Skeletal muscle tissue (tissue), 4 donors: ENCODE results near the gene GIMAP8. TPM values are rescaled to one million over a fixed set of nuclear protein-coding genes. Genes with fewer than 3 reads are reported as not detected.

Experiments used
- H3K27ac ChIP-seq: one replicate; pipeline ENCODE4 v1.7.0; 2013; ENCODE audit warnings: mild to moderate bottlenecking, low read depth, low read length, inconsistent platforms
- H3K27me3 ChIP-seq, 3 donors: one replicate each; pipeline ENCODE4 v1.7.0; 2013; ENCODE audit warnings: low read length in 3 of 3; ENCODE audit not compliant: control insufficient read depth in 3 of 3, insufficient read depth in 3 of 3
- H3K36me3 ChIP-seq, 3 donors: one replicate each; pipeline ENCODE4 v1.7.0; 2013; ENCODE audit warnings: low read length in 3 of 3; ENCODE audit not compliant: control insufficient read depth in 3 of 3, insufficient read depth in 3 of 3
- H3K4me1 ChIP-seq, 3 donors: one replicate each; pipeline ENCODE4 v1.7.0; 2013; ENCODE audit warnings: low read length in 3 of 3, mild to moderate bottlenecking in 3 of 3; ENCODE audit not compliant: control insufficient read depth in 3 of 3, insufficient read depth in 3 of 3
- H3K4me3 ChIP-seq, 3 donors: one replicate each; pipeline ENCODE4 v1.7.0; 2013; ENCODE audit warnings: low read length in 3 of 3
- H3K9ac ChIP-seq, 3 donors: one replicate each; pipeline ENCODE4 v1.7.0; 2013; ENCODE audit warnings: low read length in 3 of 3, mild to moderate bottlenecking in 3 of 3, moderate library complexity in 2 of 3, low read depth in 1 of 3
- H3K9me3 ChIP-seq, 3 donors: one replicate each; pipeline ENCODE4 v1.7.0; 2013; ENCODE audit warnings: low read length in 3 of 3; ENCODE audit not compliant: control insufficient read depth in 3 of 3
- total RNA-seq: library from RNA; depleted of rRNA; stranded (reverse); fragments of >200 nt; gene quantifications from one replicate; pipeline ENCODE4 v1.2.3, GENCODE V29; 2014
- donor health status: Osteomylitis.

The GIMAP8 gene
- total RNA-seq, 1 donor from 2014 or later = 12.0 TPM

DNA sequence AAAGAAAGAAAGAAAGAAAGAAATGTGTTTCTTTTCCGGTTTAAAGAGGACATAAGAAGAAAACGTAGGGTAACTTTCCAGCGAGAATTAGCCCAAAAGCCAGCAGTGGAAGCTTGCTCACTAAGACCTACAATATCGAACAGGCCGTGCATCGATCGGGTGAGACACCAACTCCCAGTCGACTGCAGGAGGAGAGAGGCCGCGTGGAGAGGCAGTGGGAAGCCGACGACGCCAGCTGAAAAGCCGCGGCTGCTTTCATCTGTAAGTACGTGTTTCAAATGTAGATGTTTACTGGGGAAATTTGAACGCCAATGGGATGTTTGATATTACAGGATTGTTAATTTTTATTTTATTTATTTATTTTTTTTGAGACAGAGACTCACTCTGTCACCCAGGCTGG lies 28.6 kb upstream of the GIMAP8 start:
- peaks cover 0 to 2% (median 0%) of the 10 kb centered on the region in 3 donors for H3K4me1 ChIP-seq
- no peak overlapping the region for H3K9ac ChIP-seq
- H3K9me3 ChIP-seq = no peaks in the 10 kb centered on the region
- H3K27me3 ChIP-seq = no peaks in the 10 kb centered on the region
- H3K4me3 ChIP-seq = no peak overlapping the region
- H3K36me3 ChIP-seq = no peaks in the 10 kb centered on the region
- H3K27ac ChIP-seq = no peak overlapping the region

DNA sequence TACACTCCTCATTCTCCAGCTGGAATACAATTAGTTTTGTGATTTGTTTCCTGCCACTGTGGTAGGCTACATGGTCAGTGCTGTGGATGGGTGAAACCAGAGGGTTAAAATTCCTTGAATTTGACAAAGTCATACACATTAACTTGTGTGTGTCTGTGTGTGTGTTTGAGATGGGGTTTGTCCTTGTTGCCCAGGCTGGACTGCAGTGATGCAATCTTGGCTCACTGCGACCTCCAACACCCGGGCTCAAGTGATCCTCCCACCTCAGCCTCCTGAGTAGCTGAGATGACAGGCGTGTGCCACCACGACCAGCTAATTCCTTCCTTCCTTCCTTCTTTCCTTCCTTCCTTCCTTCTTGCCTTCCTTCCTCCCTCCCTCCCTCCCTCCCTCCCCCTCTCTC lies 24.8 kb upstream of the GIMAP8 start:
- Histone ChIP-seq H3K27ac (no peak overlapping the region), H3K27me3 (peaks cover 3 to 8% (median 5%) of the 10 kb centered on the region in 3 donors), H3K36me3 (no peaks in the 10 kb centered on the region), H3K4me3 (no peak overlapping the region), H3K4me1 (peaks cover 0 to 2% (median 0%) of the 10 kb centered on the region in 3 donors), H3K9ac (no peak overlapping the region), H3K9me3 (no peaks in the 10 kb centered on the region)

DNA sequence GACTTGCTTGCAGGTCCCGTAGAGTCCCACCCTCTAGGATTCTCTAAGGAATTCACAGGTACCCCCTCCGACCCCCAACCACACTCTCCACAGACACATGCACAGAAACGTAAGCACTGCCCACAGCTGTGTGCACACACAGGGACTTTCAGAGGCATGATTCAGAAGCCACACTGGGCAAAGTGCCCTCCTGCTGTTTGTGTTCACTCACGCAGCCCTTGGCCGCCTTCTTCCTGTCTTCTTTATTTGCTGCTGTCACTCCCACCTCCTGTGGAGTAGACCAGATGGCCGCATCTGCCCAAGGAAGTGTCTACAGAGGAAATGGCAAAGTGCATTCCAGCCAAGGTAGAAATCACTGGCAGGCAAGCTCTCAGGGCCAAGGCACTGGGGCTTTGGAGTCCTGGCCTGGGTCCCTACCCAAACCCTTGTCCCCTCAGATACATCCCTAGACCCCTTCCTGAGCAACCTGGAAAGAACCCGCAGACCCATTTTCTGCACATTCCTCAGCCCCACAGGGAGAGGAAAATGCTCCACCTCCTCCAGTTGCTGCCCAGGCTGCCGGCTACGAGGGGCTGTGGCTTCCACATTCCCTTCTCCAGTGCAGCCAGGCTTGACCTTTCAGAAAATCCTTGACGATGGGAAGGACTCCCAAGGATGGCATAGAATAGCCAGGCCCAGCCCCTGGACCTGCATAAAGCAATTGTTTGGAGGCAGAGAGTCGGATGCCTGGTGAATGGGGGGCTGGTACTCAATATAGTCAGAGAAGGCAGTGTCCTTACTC lies 21.6 kb upstream of the GIMAP8 start:
- H3K4me3 ChIP-seq = no peak overlapping the region
- no peak overlapping the region for H3K9ac ChIP-seq
- H3K4me1 ChIP-seq = no peaks in the 10 kb centered on the region
- peaks cover 8 to 13% (median 11%) of the 10 kb centered on the region in 3 donors for H3K27me3 ChIP-seq
- H3K36me3 ChIP-seq = no peaks in the 10 kb centered on the region
- no peak overlapping the region for H3K27ac ChIP-seq
- no peaks in the 10 kb centered on the region for H3K9me3 ChIP-seq

DNA sequence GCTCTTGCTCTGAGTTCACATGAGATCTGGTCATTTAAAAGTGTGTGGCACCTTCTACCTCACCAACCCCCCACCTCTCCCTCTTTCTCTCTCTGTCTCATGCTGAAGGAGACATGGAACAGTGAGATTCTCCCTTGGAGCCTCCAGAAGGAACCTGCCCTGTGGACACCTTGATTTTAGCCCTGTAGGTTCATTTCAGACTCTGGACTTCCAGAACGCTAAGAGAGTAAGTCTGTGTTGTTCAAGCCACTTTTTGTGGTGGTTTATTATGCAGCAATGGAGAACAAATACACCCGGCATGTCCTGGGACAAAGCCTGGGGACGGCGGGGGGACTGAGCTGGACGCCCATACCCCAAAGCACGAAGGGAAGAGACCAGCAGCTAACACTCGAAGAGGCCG lies 20.7 kb upstream of the GIMAP8 start:
- H3K27me3 ChIP-seq = peaks cover 8 to 13% (median 11%) of the 10 kb centered on the region in 3 donors
- H3K4me1 ChIP-seq = no peaks in the 10 kb centered on the region
- H3K9ac ChIP-seq = no peak overlapping the region
- H3K4me3 ChIP-seq = no peak overlapping the region
- no peaks in the 10 kb centered on the region for H3K9me3 ChIP-seq
- H3K27ac ChIP-seq = no peak overlapping the region
- no peaks in the 10 kb centered on the region for H3K36me3 ChIP-seq

DNA sequence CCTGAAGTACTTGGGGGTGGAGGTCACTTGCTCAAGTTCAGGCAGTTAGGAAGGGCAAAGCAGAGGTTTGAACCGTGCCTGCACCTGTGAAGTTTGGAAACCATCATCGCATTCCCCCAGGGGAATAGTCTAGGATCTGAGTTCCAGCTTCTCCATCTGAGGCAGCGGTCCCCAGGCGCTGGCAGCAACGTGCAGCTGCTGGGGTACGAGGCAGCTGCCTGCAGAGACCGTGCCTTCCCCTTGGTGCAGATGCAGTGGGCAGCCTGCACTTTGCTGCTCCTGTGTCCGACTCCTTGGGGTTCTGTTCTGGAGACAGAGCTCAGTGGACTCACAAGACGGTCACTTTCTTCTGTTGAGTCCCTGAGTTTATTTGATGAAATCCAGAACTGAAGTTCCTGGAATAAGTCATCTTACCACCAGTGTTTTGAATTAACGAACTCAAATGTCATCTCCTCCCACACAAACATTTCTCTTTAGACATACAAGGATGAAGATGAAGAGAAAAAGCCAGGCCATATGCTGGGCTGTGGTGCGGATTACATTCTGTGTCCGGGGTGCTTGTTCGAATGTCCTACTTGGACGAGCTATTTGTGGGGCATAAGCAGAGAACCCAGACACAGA lies 19.9 kb upstream of the GIMAP8 start:
- Histone ChIP-seq H3K9me3 (no peaks in the 10 kb centered on the region), H3K4me3 (no peak overlapping the region), H3K27me3 (peaks cover 8 to 13% (median 11%) of the 10 kb centered on the region in 3 donors), H3K36me3 (no peaks in the 10 kb centered on the region), H3K9ac (no peak overlapping the region), H3K4me1 (no peaks in the 10 kb centered on the region), H3K27ac (no peak overlapping the region)

DNA sequence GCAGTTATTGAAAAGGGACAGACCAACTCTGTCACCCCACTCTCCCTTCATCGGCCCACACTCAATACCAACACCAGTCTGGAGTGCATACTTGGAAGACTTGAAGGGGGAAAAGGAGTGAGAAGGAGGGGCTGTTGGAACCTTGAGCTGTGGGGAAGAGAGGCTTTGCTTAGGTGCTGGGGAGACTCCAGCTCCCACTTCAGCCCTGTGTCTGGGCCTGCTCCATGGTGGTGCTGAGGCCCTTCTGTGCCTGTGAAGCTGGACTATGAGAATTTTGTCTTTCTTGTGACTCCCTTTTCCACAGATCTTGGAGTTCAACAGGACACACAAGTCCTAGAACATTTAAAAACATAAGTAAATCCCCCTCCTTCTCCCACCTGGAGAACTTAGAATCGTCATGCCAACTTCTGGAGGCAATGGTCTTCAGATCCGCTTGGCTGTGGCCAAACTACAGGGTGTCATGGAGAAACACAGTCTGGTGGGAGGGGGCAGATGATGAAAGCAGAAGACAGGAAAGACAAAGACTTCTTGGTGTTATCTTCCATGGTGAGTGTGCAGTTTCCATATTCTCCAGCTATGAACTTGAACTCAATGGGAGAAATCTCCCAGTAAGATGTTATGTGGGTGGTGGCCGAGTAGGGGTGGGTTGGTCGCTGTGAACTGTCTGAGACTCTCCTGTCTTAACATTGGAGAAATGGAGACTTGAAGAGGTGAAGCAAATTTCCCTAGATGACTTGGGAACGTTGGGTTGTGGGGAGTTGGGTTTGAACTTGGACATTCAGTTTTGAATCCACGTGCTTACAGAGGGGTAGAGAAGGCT lies 18.4 kb upstream of the GIMAP8 start:
- no peak overlapping the region for H3K27ac ChIP-seq
- no peaks in the 10 kb centered on the region for H3K9me3 ChIP-seq
- no peaks in the 10 kb centered on the region for H3K4me1 ChIP-seq
- H3K27me3 ChIP-seq = peaks cover 8 to 13% (median 11%) of the 10 kb centered on the region in 3 donors
- H3K4me3 ChIP-seq = no peak overlapping the region
- H3K36me3 ChIP-seq = no peaks in the 10 kb centered on the region
- no peak overlapping the region for H3K9ac ChIP-seq

DNA sequence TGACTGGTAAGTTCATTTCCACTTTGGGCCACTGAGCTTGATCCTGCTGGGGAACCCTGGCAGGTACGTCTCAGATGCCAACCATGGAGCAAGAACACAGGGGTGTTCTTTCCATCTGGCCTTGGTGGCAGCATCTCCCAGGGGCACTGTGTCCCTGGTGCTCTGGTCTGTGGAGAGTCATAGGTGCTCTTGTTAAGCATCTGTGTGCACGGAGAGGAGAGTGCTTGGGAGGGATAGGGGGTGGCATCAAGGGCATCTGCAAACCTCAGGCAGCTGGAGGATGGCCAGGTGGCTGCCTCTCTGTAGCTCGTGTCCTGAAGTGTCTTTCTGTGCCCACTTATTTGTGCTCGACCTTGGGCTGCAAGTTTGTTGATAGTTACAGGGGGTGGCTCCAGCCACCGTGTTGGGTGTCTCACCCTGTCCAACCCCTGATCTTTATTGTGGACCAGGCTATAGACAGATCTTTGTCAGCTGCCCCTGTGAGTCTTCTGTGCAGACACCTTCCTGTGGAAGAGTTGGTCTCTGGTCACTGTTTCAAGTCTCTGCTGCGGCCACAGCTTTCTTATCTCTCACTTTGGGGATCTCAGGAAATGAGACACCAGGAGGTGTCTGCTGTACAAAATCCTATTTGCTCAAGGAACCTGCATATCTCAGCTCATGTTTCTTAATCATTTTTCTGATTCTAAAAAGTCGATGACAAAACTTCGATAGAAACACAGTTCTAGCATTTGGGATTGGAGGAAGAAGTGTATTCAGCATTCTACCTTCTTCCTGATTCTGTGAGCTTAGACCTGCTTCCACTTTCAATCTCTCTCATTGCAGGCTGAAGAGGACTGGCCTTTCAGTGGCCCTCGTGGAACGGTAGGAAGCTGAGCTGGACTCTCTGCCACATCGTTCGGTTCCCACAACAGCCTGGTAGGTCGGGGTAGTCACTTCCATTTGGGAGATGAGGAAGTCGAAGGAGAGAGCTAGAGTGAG lies 17.2 kb upstream of the GIMAP8 start:
- peaks cover 7 to 13% (median 8%) of the 10 kb centered on the region in 3 donors for H3K27me3 ChIP-seq
- H3K4me1 ChIP-seq = no peaks in the 10 kb centered on the region
- H3K27ac ChIP-seq = no peak overlapping the region
- H3K36me3 ChIP-seq = no peaks in the 10 kb centered on the region
- no peak overlapping the region for H3K4me3 ChIP-seq
- no peaks in the 10 kb centered on the region for H3K9me3 ChIP-seq
- H3K9ac ChIP-seq = no peak overlapping the region

DNA sequence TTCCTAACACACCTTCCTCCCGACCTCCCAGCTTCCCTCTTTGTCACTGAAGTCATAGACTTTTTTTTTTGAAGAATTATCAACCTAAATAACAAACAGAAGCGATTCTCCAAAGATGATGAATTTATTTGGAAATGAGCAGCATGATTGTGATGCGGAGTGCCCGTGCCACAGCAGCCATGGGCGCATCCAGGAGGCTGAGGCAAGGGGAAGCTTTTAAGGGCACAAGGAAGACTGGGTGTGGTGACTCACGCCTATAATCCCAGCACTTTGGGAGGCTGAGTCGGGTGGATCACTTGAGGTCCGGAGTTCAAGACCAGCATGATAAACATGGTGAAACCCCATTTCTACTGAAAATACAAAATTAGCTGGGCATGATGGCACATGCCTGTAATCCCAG lies 16.2 kb upstream of the GIMAP8 start:
- Histone ChIP-seq H3K27ac (no peak overlapping the region), H3K9ac (no peak overlapping the region), H3K9me3 (no peaks in the 10 kb centered on the region), H3K4me3 (no peak overlapping the region), H3K27me3 (peaks cover 3 to 10% (median 7%) of the 10 kb centered on the region in 3 donors), H3K36me3 (no peaks in the 10 kb centered on the region), H3K4me1 (no peaks in the 10 kb centered on the region)

DNA sequence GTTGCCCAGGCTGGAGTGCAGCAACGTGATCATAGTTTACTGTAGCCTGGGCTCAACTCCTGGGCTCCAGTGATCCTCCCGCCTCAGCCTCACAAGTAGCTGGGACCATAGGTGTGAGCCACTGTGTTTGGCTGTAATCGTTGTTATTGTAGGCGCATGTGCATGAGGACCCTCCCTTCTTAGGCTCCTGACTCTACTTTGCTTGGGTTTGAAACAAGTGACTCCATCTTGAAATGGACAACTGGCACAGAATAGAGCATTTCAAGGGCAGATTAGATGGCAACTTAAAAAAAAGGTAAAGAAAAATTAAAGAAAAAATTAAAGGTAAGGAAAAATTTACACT lies 15.4 kb upstream of the GIMAP8 start:
- Histone ChIP-seq H3K36me3 (no peaks in the 10 kb centered on the region), H3K27ac (no peak overlapping the region), H3K9me3 (no peaks in the 10 kb centered on the region), H3K4me1 (no peaks in the 10 kb centered on the region), H3K4me3 (no peak overlapping the region), H3K27me3 (peaks cover 3 to 10% (median 7%) of the 10 kb centered on the region in 3 donors), H3K9ac (no peak overlapping the region)
